SU-DHL-6 (cell line): Measurements from ENCODE around the gene PCBD1.

Experiments
- H2AFZ ChIP-seq: fragments of 200-600 bp; sonication (generic); 2 replicates; pipeline ENCODE4 v1.6.1; 2014; ENCODE audit warnings: low read depth, mild to moderate bottlenecking, moderate library complexity, mixed read lengths, antibody characterized with exemption, low read length; ENCODE audit not compliant: severe bottlenecking
- H3F3A ChIP-seq: fragments of 200-600 bp; shearing (Covaris generic); 2 replicates; pipeline ENCODE4 v1.6.0; 2016; ENCODE audit warnings: antibody characterized with exemption, mild to moderate bottlenecking; ENCODE audit not compliant: insufficient read depth
- H3K27ac ChIP-seq: fragments of 200-600 bp; sonication (generic); 2 replicates; pipeline ENCODE4 v1.5.1; 2016; ENCODE audit warnings: low read depth, mild to moderate bottlenecking, low read length, moderate library complexity, mixed read lengths
- H3K27me3 ChIP-seq: fragments of 200-600 bp; sonication (generic), shearing (Covaris generic); 2 replicates; pipeline ENCODE4 v1.6.0; 2014; ENCODE audit warnings: mild to moderate bottlenecking, low read length
- H3K36me3 ChIP-seq: fragments of 200-600 bp; sonication (generic); 2 replicates; pipeline ENCODE4 v1.6.1; 2014; ENCODE audit warnings: mild to moderate bottlenecking, low read length, mixed read lengths
- H3K4me2 ChIP-seq: fragments of 300-600, 200-600 bp; shearing (Covaris generic), sonication (generic); 2 replicates; pipeline ENCODE4 v1.6.0; 2014; ENCODE audit warnings: low read length, low read depth, mild to moderate bottlenecking; ENCODE audit not compliant: poor library complexity, severe bottlenecking
- H3K4me3 ChIP-seq: fragments of 200-600 bp; sonication (generic); 2 replicates; pipeline ENCODE4 v1.5.1; 2014; ENCODE audit warnings: antibody characterized with exemption, low read length, mild to moderate bottlenecking, mixed read lengths; ENCODE audit not compliant: insufficient read depth, poor library complexity, severe bottlenecking
- H3K79me2 ChIP-seq: fragments of 200-600 bp; sonication (generic); 2 replicates; pipeline ENCODE4 v1.6.1; 2014; ENCODE audit warnings: mild to moderate bottlenecking, low read length, moderate library complexity; ENCODE audit not compliant: insufficient read depth
- H3K9ac ChIP-seq: fragments of 200-600 bp; sonication (generic); 2 replicates; pipeline ENCODE4 v1.7.0; 2014; ENCODE audit warnings: mild to moderate bottlenecking, low read length
- H3K9me2 ChIP-seq: fragments of 200-600 bp; sonication (generic); replicated peaks from 2 replicates; pipeline ENCODE4 v1.6.1; 2014; ENCODE audit warnings: low read length; ENCODE audit not compliant: insufficient read depth
- H3K9me3 ChIP-seq: fragments of 200-600 bp; sonication (generic); 2 replicates; pipeline ENCODE4 v1.6.1; 2014; ENCODE audit warnings: low read length, mixed read lengths; ENCODE audit not compliant: insufficient read depth
- H4K20me1 ChIP-seq: fragments of 200-600 bp; sonication (generic); 2 replicates; pipeline ENCODE4 v1.6.1; 2014; ENCODE audit warnings: low read depth, mild to moderate bottlenecking, antibody characterized with exemption, low read length, moderate library complexity, mixed read lengths
- EZH2phosphoT487 ChIP-seq: fragments of 200-600 bp; sonication (generic), shearing (Covaris generic); conservative IDR thresholded peaks from 2 replicates; pipeline ENCODE4 v1.6.1; 2018; ENCODE audit warnings: mild to moderate bottlenecking, antibody characterized with exemption, low read length, moderate library complexity, mixed read lengths
- TF ChIP-seq, protein P1 (sequence below): fragments of 200-600 bp; sonication (generic); IDR thresholded peaks from one replicate; pipeline ENCODE4 v1.5.1; 2017; ENCODE audit warnings: antibody characterized with exemption, mild to moderate bottlenecking, low read length, moderate library complexity; ENCODE audit not compliant: insufficient read depth, poor library complexity, severe bottlenecking

The PCBD1 gene

DNA sequence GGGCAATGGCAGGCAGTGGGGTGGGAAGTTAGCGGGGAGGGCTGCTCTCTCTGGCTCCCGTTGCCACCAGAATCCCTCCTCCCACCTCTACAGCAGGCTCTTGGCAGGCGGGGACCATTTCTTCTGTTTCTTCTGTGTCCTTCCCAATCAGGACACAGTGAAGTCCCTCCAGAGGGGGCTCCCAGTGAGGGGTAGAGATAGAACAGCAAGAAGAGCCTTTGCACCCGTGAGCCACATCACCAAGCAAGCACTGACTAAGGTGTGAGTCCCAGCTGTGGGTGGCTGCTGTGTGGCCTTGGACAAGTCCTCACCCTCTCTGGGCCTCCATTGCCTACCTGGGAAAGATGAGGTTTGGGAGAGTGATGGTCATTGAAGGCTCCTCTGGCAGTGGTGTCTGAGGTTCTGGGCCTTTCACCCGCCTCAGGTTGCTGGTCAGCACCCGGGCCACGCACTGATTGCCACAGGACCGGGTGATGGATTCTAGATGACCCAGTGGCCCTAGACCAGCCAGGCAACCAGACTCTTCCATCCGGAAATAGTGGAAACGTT lies 26.0 kb upstream of the PCBD1 start:
- TF ChIP-seq EZH2phosphoT487 = no peak
- TF ChIP-seq, protein P1, sequence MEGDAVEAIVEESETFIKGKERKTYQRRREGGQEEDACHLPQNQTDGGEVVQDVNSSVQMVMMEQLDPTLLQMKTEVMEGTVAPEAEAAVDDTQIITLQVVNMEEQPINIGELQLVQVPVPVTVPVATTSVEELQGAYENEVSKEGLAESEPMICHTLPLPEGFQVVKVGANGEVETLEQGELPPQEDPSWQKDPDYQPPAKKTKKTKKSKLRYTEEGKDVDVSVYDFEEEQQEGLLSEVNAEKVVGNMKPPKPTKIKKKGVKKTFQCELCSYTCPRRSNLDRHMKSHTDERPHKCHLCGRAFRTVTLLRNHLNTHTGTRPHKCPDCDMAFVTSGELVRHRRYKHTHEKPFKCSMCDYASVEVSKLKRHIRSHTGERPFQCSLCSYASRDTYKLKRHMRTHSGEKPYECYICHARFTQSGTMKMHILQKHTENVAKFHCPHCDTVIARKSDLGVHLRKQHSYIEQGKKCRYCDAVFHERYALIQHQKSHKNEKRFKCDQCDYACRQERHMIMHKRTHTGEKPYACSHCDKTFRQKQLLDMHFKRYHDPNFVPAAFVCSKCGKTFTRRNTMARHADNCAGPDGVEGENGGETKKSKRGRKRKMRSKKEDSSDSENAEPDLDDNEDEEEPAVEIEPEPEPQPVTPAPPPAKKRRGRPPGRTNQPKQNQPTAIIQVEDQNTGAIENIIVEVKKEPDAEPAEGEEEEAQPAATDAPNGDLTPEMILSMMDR = no peak
- Histone ChIP-seq H3F3A (no peaks in the 10 kb centered on the region), H3K9me3 (no peaks in the 10 kb centered on the region), H3K4me2 (no peak overlapping the region), H4K20me1 (no peaks in the 10 kb centered on the region), H2AFZ (no peak overlapping the region), H3K9me2 (no peaks in the 10 kb centered on the region), H3K27me3 (no peaks in the 10 kb centered on the region), H3K4me3 (no peak overlapping the region), H3K9ac (no peak overlapping the region), H3K27ac (no peak overlapping the region), H3K79me2 (no peaks in the 10 kb centered on the region), H3K36me3 (no peaks in the 10 kb centered on the region)

DNA sequence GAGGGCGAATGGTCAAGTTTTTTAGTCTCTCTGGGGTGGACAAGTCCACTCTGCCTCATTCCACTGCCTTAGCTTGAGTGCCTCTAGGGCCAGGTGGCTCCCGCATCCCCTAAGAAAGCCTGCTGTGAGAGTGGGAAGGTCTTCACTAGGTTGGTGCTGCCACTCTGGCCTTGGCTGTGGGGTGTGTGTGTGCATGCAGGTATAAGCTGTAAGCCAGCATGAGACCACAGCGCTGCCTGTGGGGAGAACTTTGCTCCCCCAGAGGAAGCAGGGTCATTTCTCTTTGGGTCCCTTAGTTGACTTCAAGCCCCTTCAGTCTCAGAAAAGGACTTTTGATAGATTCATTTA lies 25.5 kb upstream of the PCBD1 start:
- no peak overlapping the region for H3K9ac ChIP-seq
- H3K9me3 ChIP-seq = no peaks in the 10 kb centered on the region
- H2AFZ ChIP-seq = no peak overlapping the region
- H3K27me3 ChIP-seq = no peaks in the 10 kb centered on the region
- no peaks in the 10 kb centered on the region for H3K79me2 ChIP-seq
- no peaks in the 10 kb centered on the region for H4K20me1 ChIP-seq
- no peaks in the 10 kb centered on the region for H3F3A ChIP-seq
- TF ChIP-seq, protein P1 = no peak
- no peak for TF ChIP-seq EZH2phosphoT487
- no peak overlapping the region for H3K4me3 ChIP-seq
- no peak overlapping the region for H3K27ac ChIP-seq
- H3K36me3 ChIP-seq = no peaks in the 10 kb centered on the region
- H3K9me2 ChIP-seq = no peaks in the 10 kb centered on the region
- H3K4me2 ChIP-seq = no peak overlapping the region

DNA sequence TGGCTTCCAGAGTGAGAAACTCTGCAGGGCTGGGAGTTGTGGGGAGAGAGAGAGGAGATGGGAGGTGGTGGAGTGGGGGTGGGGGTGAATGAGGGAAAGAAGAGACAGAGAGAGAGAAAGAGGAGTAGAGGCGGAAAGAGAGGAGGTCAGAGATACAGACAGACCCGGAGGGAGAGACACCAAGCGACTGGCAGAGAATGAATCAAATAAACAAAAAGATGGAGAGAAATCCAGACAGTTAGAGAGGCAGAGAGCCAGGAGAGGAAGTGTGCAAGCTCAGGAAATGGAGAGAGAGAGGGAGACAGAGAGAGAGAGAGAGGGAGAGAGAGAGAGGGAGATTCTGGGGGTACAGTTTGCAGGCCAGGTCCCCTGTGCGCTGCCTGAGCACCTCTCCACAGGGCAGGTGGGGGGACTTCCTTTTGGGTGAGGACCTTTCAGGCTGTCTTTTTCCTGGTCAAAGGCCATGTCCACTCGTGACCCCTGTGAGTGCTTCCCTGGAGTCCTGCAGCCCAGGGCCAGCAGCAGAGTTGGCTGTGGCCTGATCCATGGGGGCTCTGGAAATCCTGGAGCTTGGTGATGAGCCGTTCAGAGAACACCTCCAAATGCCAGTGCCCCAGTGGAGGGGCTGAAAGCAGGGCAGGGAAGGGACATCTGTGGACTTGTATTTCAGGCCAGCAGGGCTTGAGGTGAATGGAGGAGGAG lies 25.0 kb upstream of the PCBD1 start:
- TF ChIP-seq, protein P1 = no peak
- no peak for TF ChIP-seq EZH2phosphoT487
- H3K27ac ChIP-seq = no peak overlapping the region
- H3K9me3 ChIP-seq = no peaks in the 10 kb centered on the region
- H2AFZ ChIP-seq = no peak overlapping the region
- no peak overlapping the region for H3K4me3 ChIP-seq
- no peaks in the 10 kb centered on the region for H3K36me3 ChIP-seq
- H3K27me3 ChIP-seq = no peaks in the 10 kb centered on the region
- H3K79me2 ChIP-seq = no peaks in the 10 kb centered on the region
- H4K20me1 ChIP-seq = no peaks in the 10 kb centered on the region
- H3F3A ChIP-seq = no peaks in the 10 kb centered on the region
- H3K9me2 ChIP-seq = no peaks in the 10 kb centered on the region
- H3K4me2 ChIP-seq = no peak overlapping the region
- H3K9ac ChIP-seq = no peak overlapping the region
